Activated CD4-positive, CD25-positive, alpha-beta regulatory T cell treated with anti-CD3 and anti-CD28 coated beads, Interleukin-2, amount 50 U/mL, for 16 hours (primary cell): ENCODE results near the gene CNKSR3.
"Not testable (repeated sequence)": the region's sequence is repeated elsewhere in the genome, so short reads cannot be mapped to it uniquely, and the experiment has no call there.

ENCODE experiments used
- DNase-seq: peaks from one replicate; pipeline ENCODE4 v3.0.0-alpha.2; 2020; ENCODE audit warnings: low read depth, low spot score

CNKSR3 gene

DNA sequence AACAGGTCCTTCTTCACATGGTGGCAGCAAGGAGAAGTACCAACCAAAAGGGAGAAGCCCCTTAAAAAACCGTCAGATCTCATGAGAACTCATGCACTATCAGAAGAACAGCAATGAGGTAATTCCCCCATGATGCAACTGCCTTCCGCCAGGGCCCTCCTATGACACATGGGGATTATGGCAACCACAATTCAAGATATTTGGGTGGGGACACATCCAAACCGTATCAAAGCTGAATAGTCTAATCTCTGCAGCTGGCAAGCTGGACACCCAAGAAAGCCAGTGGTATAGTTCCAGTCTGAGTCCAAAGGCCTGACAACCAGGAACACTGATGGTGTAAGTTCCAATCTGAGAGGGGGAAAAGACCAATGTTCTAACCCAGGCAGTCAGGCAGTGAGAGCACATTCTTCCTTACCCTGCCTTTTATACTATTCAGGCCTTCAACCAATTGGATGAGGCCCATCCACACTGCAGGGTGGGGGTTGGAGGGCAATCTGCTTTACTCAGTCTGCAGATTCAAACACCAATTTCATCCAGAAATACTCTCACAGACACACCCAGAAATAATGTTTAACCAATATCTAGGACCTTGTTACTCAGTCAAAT is 17.9 kb upstream of the CNKSR3 start:
- DNase-seq, result no peak

DNA sequence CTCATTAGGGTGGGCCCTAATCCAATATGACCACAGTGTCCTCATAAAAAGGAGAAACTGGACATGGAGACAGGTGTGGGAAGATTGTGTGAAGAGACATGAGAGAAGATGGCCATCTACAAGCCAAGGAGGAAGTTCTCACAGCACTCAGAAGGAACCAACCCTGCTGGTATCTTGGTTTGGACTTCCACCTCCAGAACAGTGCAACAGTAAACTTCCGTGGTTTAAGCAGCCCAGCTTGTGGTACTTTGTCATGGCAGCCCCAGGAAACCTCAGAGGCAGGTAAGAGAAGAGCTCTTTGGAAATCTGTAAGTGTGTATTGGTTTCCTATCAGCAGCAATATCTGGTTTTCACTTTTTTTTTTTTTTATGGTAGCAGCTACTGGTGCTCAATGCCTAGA is 16.5 kb upstream of the CNKSR3 start:
- no peak for DNase-seq

DNA sequence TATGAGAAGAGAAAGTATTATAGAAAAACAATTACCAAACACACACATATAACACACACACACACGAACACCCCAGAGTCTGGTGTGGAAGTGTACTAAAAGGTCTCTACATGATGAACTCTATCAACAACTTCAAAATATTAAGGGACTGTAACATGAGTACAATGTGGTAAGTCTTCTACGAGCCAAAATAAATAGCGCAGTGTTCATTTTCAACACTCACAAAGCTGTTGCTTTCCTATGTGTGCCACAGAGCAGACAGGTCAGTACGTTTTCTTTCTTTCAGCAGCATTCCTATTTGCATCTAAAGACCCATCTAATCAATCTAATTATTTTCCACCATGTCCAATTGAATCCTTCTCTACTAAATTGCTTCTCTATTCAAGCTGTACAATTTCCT is 12.1 kb upstream of the CNKSR3 start:
- DNase-seq, result no peak

DNA sequence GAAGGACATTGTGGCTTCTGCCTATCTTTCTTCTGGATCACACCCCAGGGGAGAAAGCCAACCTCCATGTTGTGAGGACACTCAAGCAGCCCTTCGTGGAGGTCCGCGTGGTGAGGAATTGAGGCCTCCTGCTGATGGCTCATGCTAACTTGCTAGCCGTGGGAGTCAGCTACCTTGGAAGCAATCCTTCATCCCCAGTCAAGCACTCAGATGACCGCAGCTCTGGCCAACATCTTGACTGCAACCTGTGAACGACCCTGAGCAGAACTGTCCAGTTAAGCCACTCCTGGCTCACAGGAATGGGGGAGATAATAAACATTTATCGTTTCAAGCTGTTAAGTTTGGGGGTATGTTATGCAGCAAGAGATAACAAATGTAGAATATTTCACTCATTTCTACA is 10.9 kb upstream of the CNKSR3 start:
- no peak for DNase-seq

DNA sequence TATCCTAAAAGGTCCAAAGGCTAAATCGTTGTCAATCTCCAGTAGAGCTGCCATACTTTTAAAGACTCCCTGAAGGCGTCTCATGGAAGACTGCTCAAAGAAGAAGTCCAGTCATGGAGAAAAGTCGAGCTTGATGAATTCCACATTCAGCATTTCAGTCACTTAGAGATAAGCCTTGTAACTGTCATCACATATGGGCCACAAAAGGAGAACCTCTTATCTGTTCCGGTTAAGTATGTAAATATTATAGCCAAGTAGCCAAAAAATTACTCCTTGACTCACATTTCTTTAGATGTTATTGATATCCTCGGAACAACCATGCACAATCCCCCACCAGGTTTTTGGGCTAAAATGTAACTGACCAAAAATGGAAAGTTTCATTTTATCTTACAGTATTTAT is 9.8 kb upstream of the CNKSR3 start:
- DNase-seq, result no peak

DNA sequence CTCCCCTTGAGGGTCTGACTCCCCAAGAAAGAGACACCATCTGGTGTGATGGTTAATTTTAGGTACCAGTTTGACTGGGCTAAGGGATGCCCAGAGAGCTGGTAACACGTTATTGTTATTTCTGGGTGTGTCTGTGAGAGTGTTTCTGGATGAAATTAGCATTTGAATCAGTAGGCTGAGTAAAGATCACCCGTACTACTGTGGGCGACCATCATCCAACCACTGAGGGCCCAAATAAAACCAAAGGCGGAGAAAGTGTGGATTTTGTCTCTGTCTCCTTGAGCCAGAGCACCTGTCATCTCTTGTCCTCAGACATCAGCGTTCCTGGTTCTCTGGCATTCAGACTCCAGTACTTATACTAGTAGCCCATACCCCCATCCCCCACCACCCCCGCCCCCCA is 7.9 kb upstream of the CNKSR3 start:
- DNase-seq, result no peak

DNA sequence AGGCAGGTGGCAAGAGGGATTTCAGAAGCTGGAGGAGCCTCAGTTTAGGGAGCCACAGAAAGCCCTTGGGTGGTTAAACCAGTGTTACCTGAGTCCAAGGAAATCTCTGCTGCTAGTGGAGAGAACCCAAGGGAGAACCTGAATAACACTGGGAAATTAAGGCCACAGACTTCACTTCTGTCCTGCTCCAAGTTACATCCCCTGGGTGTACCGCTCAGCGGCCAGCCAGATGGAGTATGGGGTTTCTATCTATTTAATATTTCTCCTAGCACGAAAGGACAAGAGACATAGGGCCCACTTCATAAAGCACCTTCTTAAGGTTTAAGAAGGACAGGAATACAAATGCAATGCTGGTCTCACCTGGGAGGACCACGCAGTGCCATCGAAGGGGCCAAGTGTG is 5.8 kb upstream of the CNKSR3 start:
- DNase-seq, result no peak

DNA sequence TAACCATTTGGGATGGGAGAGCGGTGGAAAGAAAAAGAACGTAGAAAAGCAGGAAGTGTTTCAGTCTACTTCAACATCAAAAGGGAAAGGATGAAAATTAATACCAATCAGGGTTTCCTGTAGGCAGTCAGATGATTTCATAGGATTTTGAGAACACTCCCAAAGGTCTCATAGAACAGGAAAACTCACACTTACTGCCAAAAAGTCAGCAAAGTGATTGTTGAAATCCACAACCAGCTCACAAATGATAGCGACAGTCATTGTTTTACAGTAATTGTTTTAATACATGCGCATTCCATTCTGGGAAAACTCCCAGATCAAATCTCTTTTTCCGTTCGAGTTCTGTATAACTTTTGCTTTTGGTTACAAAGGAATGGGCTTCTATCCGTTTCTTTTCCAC is 5.3 kb upstream of the CNKSR3 start:
- no peak for DNase-seq

DNA sequence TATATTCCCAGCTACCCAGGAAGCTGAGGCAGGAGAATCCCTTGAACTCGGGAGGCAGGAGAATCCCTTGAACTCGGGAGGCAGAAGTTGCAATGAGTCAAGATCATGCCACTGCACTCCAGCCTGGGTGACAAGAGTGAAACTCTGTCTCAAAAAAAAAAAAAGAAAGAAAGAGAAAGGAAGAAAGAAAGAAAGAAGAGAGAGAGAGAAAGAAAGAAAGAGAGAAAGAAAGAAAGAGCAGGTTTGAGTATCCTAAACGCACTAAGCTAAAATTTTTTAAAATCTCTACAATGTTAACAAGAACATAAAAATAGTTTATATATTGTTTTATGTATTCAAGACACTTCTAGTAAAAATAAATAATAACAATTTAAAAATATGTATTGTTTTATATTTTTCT is 4.6 kb upstream of the CNKSR3 start:
- not testable (repeated sequence) for DNase-seq

DNA sequence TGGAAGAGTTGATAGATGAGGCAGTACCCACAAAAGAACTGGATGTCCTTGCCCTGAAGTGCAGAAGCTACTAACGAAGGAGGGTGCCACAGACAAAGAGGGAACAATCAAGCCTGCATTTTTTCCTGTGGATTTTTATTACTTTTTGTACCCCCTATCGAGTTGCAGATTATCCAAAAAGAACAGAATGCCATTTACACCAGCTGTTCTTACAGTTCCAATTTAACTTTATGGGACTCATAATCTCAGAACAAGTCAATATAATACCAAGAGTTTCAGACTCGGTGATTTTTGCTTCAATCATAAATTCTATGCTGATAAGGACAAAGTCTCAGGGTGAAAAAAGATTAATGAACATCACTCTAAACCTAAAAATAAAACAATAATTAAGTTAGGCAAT is 4.0 kb upstream of the CNKSR3 start:
- no peak for DNase-seq

DNA sequence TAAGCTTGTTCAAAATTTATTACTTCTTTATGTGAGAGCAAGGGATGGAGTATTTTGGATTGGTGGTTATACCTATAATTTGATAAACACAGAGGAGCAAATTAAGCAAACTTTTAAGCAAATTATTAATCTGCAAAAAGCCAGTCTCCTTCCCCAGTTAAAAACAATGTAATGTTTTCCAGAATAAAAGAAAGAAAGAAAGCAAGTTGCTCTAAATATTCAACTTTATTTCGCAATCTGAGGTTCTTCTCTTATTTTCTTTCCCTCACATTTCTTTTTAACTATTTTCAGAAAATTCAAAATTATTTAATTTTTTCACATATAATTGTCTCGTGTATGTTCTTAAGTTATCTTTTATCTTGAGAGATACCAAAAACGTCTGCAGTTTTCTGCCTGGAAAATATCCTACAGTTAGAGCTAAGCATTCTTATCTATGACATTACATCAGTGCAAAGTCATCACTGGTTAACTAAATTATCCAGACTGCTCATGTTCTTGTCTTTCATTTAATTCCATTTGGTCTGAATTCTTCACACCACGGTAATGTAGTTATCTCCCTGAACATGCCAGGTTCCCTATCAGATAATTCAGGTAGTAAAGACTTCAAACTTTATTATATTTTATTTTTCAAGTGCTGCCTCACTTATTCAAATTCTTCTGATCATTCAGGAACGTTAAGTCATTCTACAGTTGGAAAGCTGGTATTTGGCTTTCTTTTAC is 3.3 kb upstream of the CNKSR3 start:
- no peak for DNase-seq

DNA sequence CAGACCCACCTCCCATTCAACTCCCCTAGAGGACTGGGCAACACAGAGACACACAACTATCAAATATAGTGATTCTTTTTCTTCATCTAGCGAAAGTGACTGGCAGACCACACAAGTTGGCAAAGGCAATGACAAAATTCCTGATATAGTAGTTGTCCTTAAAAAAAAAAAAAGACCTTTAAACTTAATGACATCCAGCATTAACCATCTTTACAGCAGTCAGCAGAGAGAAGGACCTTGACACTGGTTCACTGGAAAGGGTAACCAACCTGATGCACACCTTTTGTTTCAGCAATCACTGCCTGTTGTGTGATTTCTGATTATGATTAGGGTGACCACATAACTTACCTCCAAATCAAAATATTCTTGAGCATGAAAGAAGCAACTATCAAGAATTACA is 1.7 kb upstream of the CNKSR3 start:
- no peak for DNase-seq

DNA sequence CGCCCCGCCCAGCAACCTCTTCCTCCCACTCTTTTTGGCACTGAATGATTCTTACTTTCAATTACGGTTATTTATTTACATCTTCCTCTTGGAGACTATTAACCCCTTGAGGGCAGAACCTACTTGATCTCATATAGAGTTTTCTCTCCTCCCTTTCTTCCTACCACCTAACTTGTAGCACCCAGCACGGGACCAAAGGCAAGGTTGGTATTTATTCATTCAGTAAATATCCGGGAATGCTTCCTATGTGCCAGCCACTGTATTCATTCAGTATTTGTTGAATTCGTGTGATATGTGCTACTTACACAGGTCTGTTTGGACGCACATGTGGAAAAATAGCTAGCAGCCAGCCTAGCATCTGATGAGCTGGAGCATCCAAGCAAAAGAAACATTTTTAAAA is 1.3 kb upstream of the CNKSR3 start:
- DNase-seq, result no peak

DNA sequence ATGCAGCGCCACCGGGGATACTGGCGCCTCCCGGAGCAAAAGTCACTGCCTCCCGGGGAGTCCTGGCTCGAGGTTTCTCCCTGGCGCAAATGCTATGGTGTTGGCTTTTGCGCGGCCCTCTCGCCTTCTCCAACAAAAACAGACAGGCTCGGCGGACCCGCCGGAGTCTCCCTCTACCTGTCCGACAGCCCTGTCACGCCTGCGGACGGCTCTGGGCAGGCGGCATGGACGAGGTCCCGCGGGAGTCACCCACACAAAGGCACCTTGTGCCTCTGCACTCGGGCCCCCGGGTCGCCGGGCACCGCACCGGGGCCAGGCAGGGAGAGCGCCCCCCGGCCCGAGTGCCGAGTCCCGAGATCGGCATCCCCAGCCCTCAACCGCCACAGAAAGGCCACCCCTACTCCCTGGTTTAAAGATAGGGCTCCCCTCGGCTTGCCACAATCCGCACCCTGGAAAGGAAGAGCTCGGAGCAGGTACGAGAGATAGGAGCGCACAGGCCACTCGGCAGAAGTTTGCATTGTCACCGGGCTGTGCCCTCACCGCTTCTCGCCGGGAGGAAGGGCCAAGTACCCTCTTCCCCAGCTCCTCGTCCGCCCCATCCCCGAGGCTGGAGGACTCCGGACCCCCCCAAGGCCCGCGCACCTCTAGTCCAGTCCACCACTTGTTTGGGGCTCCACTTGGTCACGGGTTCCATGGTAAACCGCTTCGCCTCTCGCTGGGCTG is 903 bp downstream of the CNKSR3 start:
- no peak for DNase-seq

DNA sequence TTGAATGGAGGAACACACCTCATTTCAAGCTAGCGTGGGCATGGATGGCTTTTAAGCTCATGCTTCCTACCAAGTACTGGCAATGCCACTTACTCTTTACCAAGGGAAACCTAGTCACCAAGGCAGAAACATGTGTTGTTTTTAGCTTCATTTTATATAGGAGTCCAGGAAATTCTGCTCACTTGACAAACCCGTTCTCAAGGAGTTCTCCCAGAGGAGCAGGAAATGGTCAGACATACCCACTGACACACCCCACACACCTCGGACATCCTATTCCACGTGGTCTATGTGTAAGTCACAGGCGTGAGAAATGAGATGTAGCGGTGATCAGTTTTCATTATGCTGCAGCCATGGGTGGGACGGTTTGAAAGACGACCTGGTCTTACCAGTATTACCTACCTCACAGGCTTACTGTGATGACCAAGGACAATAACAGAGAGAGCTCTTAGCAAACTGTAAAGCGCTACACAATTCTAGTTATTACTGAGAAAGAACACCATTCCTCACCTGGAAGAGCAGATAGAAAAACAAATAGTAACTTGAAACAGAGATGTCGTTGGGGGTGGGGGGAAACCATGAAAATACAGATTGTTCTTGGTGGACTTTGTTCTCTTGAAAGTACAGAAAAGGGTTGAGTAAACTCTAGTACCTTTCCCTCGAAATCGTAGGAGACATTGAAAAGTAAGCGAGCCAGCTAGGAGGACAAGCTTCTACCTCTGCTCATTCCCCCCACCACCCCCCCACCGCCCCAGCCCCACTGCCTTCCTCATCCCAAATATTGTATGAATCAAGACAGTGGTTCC is 1.7 kb downstream of the CNKSR3 start:
- no peak for DNase-seq

DNA sequence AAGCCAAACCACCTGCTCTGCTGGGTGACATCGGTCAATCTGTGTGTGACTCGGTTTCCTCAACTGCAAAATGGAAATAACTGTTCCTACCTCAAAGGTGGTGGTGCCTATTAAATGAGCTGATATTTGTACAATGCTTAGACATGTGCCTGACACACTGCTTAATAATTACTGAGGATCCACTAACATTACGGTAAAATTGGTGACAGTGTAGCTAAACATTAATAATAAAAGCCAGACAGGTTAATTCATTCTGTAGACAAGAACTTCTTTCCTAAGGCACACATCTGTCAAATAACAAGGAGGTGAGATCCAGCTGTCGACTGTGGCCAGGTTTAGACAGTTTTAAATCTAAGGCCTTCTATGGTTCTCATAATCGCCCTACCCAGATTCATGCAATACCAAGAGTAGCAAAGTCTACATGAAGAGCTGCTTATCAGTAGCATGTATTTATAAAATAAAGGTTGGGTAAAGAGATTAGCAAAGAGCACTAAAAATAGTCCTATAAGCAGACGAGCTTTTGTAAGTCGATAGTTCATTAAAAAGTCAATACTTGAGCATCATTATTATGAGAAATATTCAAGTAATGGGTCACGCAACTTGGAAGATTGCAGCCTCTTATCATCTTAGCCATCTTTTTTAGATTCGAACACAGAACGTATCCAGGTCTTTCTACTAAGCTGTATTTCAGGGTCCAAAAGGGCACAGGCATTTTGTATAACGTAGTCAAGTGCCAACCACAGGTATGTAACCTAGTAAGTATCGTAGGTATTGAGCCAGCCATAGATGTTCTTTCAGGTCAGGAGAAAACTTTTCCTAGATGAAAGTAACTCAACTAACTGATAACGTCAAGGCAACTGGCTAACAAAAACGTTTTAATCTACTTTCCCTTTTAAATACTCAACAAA is 3.2 kb downstream of the CNKSR3 start:
- no peak for DNase-seq

DNA sequence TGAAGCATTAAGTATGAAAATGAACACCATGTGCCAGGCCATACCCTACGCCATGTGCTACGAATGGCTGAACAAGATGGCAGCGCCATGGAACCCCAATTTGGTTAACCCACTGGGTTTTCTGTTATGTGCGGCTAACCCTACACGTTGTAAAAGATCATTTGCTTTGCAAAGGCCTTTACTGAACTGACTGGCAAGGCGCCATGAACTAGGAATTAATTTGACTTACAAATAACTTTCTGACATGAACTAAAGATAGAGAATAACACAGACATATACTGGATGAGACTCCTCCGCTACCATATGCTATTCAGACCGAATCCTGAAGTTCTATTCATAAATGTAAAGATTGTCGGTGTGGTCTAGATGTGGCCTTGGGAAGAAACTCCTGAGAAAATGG is 3.9 kb downstream of the CNKSR3 start:
- no peak for DNase-seq

DNA sequence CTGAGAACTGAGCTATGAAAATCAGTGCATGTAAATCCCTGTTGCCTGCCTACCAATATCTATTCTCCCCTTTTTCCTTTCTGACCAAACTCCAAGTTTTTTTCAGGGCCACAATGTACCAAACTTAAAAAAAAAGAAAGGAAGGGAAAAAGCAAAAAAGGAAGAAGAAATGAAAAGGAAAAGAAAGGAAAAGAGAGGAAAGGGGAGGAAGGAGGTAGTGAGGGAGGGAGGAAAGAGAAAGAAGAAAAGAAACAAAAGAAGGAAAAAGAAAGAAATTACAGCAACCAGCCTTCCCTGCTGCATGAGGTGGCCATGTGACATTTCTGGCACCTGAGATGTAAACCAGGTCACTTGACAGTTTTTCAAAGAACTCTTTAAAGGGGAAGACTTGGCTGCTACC is 4.4 kb downstream of the CNKSR3 start:
- no peak for DNase-seq

DNA sequence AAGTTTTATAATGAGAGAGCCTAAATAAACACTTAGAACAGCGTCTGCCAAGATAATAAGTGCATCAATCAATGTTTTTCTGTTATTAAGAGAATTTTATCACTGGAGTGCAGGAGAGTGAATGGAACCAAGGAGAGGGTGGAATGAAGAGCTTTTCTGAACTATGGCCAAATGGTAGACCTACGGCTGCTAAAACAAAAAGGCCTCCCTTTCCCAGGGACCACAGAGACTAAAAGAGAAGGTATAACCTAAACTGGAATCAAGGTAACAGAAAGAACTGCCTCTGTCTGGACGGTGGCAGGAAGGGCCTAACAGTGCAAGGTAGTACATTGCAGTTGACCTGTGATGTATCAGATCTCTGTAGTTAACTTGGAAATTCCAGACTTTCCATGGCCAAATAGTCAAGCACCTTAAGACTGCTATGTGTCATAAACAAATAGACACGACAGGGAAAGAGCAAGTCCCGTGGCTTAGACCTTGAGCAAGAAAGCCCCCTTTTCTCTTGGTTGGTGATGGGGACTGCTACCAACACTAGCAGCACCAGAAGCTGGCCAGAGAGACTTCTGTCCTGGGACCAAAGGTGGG is 5.5 kb downstream of the CNKSR3 start:
- DNase-seq, result no peak

DNA sequence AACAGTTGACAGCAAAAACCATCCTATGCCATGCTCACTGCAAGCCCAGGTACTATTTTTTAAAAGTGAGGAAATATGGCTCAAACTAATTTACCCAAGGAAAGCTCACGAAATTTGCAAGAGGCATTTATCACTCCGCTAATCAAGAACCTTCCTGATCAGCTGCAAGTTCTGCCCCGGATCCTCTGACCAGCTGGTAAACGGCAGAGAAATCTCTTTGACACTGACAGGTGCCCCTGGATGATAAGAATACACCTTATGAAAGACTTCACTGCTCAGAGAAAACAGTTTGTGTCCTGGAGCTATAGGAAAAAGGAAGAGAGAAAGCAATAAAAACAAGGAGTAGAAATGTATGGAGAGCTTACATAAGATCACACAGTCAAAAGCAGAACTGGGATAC is 6.4 kb downstream of the CNKSR3 start:
- no peak for DNase-seq

DNA sequence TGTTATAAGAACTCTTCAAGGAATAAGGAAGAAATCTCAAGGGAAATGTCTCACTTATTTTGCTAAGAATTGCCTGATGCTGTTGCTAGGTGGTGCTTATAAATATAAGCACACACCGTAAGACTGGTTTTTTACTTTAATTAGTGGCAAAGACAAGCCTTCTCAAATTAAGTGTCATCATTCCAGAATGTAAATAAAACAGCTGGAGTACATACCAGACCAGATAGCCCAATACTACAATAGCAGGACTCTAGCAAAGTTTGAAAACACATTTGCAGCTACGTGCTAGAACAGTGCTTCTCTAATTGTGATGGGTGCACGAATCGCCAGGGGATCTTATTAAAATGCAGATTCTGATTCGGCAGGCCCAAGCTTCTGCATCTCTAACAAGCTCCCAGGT is 6.8 kb downstream of the CNKSR3 start:
- no peak for DNase-seq
